Measurements from ENCODE around the gene PPP1R14B. TPM values are rescaled to one million over a fixed set of nuclear protein-coding genes. Genes with fewer than 3 reads are reported as not detected.

PPP1R14B gene
- polyA plus RNA-seq, 1 donor: 62.6 TPM

- H3K36me3 ChIP-seq (ENCODE audit: control insufficient read depth, insufficient read depth, low read length): peaks cover 94% of the 10 kb centered on the region
- no peaks in the 10 kb centered on the region for H3K9me3 ChIP-seq (ENCODE audit: control insufficient read depth, low read depth, low read length)
- no CpG with 5 or more reads among the region's 4 CpGs for WGBS (ENCODE audit: insufficient coverage, low lambda C conversion rate)
- no peaks in the 10 kb centered on the region for H3K27me3 ChIP-seq (ENCODE audit: control insufficient read depth, insufficient read depth, low read length)
- DNase-seq: no peak
- H3K4me3 ChIP-seq (ENCODE audit: low read length): no peak overlapping the region
- no peak overlapping the region for H3K27ac ChIP-seq (ENCODE audit: low read length)
- peaks cover 5% of the 10 kb centered on the region for H3K4me1 ChIP-seq (ENCODE audit: control insufficient read depth, insufficient read depth, low read length)
Observed at GRCh38 chr11:64259533-64260067, 12.9 kb upstream of the PPP1R14B start.

DNA sequence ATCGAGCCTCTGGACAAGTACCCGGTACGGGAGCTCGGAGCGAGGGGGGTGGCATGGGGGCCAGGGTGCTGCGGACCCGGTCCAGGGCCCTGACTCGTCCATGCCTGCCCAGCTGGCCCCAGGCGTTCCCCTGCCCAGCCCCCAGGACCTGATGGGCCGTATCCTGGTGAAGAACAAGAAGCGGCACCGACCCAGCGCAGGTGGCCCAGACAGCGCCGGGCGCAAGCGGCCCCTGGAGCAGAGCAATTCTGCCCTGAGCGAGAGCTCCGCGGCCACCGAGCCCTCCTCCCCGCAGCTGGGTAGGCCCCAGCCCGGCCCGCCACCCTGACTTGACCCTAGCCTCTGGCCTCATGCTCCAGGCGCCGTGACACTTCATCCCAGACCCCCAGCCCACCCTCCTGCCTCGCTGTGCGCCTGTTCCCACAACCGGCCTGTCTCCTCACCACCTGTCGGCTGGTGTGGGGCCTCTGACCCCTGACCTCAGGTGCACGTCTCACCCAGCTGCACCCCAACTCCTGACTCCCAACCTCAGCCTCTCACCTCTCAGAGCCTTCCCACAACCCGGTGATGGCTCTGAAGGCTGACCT, 12.3 kb upstream of the PPP1R14B start:
- Histone ChIP-seq H3K27me3 (ENCODE audit: control insufficient read depth, insufficient read depth, low read length) (no peaks in the 10 kb centered on the region), H3K27ac (ENCODE audit: low read length) (no peak overlapping the region), H3K4me1 (ENCODE audit: control insufficient read depth, insufficient read depth, low read length) (peaks cover 9% of the 10 kb centered on the region), H3K4me3 (ENCODE audit: low read length) (no peak overlapping the region), H3K9me3 (ENCODE audit: control insufficient read depth, low read depth, low read length) (no peaks in the 10 kb centered on the region), H3K36me3 (ENCODE audit: control insufficient read depth, insufficient read depth, low read length) (peaks cover 94% of the 10 kb centered on the region)
- no CpG with 5 or more reads among the region's 32 CpGs for WGBS (ENCODE audit: insufficient coverage, low lambda C conversion rate)
- no peak for DNase-seq

- no CpG with 5 or more reads among the region's 24 CpGs for WGBS (ENCODE audit: insufficient coverage, low lambda C conversion rate)
- no peak for DNase-seq
- peaks cover 93% of the 10 kb centered on the region for H3K36me3 ChIP-seq (ENCODE audit: control insufficient read depth, insufficient read depth, low read length)
Observed at GRCh38 chr11:64258356-64258755, 11.6 kb upstream of the PPP1R14B start.

GRCh38 chr11:64256300-64256699, 9.6 kb upstream of the PPP1R14B start:
- H3K4me3 ChIP-seq (ENCODE audit: low read length): no peak overlapping the region
- H3K27ac ChIP-seq (ENCODE audit: low read length): no peak overlapping the region
- WGBS (ENCODE audit: insufficient coverage, low lambda C conversion rate): no CpG with 5 or more reads among the region's 15 CpGs
- peaks cover 21% of the 10 kb centered on the region for H3K4me1 ChIP-seq (ENCODE audit: control insufficient read depth, insufficient read depth, low read length)
- no peaks in the 10 kb centered on the region for H3K27me3 ChIP-seq (ENCODE audit: control insufficient read depth, insufficient read depth, low read length)
- peaks cover 76% of the 10 kb centered on the region for H3K36me3 ChIP-seq (ENCODE audit: control insufficient read depth, insufficient read depth, low read length)
- DNase-seq: no peak
- no peaks in the 10 kb centered on the region for H3K9me3 ChIP-seq (ENCODE audit: control insufficient read depth, low read depth, low read length)

More at GRCh38 chr11:64258356-64258755, 11.6 kb upstream of the PPP1R14B start:
- Histone ChIP-seq H3K27ac (ENCODE audit: low read length) (no peak overlapping the region), H3K9me3 (ENCODE audit: control insufficient read depth, low read depth, low read length) (no peaks in the 10 kb centered on the region), H3K4me3 (ENCODE audit: low read length) (no peak overlapping the region), H3K4me1 (ENCODE audit: control insufficient read depth, insufficient read depth, low read length) (peaks cover 14% of the 10 kb centered on the region), H3K27me3 (ENCODE audit: control insufficient read depth, insufficient read depth, low read length) (no peaks in the 10 kb centered on the region)

GRCh38 chr11:64255135-64256128, 8.7 kb upstream of the PPP1R14B start:
- WGBS (ENCODE audit: insufficient coverage, low lambda C conversion rate): no CpG with 5 or more reads among the region's 35 CpGs
- no peaks in the 10 kb centered on the region for H3K9me3 ChIP-seq (ENCODE audit: control insufficient read depth, low read depth, low read length)
- no peak overlapping the region for H3K27ac ChIP-seq (ENCODE audit: low read length)
- H3K36me3 ChIP-seq (ENCODE audit: control insufficient read depth, insufficient read depth, low read length): peaks cover 69% of the 10 kb centered on the region
- DNase-seq: no peak
- no peaks in the 10 kb centered on the region for H3K27me3 ChIP-seq (ENCODE audit: control insufficient read depth, insufficient read depth, low read length)
- no peak overlapping the region for H3K4me3 ChIP-seq (ENCODE audit: low read length)
- H3K4me1 ChIP-seq (ENCODE audit: control insufficient read depth, insufficient read depth, low read length): peaks cover 28% of the 10 kb centered on the region

DNA sequence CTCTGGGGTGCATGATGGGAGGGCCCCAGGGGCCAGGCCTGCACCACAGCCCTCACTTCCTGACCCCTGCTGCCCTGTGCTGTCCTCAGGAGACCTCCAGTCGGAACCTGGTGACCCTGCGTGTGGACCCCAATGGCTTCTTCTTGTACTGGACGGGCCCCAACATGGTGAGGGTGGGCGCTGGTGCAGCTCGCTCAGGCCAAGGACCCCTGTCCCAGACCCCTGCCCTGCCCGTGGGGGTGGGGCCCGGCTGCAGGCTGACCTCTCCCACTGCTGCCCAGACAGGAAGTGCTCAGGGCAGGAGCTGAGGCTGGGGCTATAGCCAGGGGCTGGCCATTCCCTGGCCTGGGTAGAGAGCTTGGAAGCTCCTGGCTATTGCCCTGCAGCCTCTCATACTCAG, 7.6 kb upstream of the PPP1R14B start:
- Histone ChIP-seq H3K4me1 (ENCODE audit: control insufficient read depth, insufficient read depth, low read length) (peaks cover 35% of the 10 kb centered on the region), H3K4me3 (ENCODE audit: low read length) (no peak overlapping the region), H3K36me3 (ENCODE audit: control insufficient read depth, insufficient read depth, low read length) (peaks cover 58% of the 10 kb centered on the region), H3K27ac (ENCODE audit: low read length) (no peak overlapping the region), H3K27me3 (ENCODE audit: control insufficient read depth, insufficient read depth, low read length) (no peaks in the 10 kb centered on the region), H3K9me3 (ENCODE audit: control insufficient read depth, low read depth, low read length) (no peaks in the 10 kb centered on the region)
- DNase-seq: no peak
- no CpG with 5 or more reads among the region's 7 CpGs for WGBS (ENCODE audit: insufficient coverage, low lambda C conversion rate)

- peaks cover 41% of the 10 kb centered on the region for H3K4me1 ChIP-seq (ENCODE audit: control insufficient read depth, insufficient read depth, low read length)
- H3K9me3 ChIP-seq (ENCODE audit: control insufficient read depth, low read depth, low read length): no peaks in the 10 kb centered on the region
- no peaks in the 10 kb centered on the region for H3K27me3 ChIP-seq (ENCODE audit: control insufficient read depth, insufficient read depth, low read length)
- no CpG with 5 or more reads among the region's 5 CpGs for WGBS (ENCODE audit: insufficient coverage, low lambda C conversion rate)
- H3K4me3 ChIP-seq (ENCODE audit: low read length): peak overlapping the region; percentile 90
- H3K27ac ChIP-seq (ENCODE audit: low read length): no peak overlapping the region
- H3K36me3 ChIP-seq (ENCODE audit: control insufficient read depth, insufficient read depth, low read length): peaks cover 50% of the 10 kb centered on the region
- no peak for DNase-seq
Observed at GRCh38 chr11:64253481-64253880, 6.7 kb upstream of the PPP1R14B start.

DNA sequence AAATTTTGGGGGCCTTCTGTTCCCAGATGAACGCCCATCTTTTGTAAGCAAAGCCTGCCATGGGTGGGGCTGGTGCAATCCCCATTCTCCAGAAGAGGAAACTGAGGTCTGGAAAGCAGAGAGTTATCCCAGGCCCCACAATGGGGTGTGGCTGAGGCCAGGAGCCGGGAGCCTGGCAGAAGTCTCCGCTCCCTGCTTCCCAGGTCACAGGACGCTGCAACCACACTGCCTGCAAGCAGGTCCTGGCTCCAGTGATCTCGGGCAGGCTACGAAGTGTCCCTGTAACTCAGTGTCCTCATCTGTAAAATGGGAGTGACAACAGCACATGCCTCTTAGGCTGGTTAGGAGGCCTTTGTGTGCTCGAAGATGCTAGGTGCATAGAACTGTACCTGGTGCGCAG, 6.3 kb upstream of the PPP1R14B start:
- H3K27me3 ChIP-seq (ENCODE audit: control insufficient read depth, insufficient read depth, low read length): no peaks in the 10 kb centered on the region
- H3K4me1 ChIP-seq (ENCODE audit: control insufficient read depth, insufficient read depth, low read length): peaks cover 45% of the 10 kb centered on the region
- H3K4me3 ChIP-seq (ENCODE audit: low read length): peak overlapping the region; percentile 90
- no peaks in the 10 kb centered on the region for H3K9me3 ChIP-seq (ENCODE audit: control insufficient read depth, low read depth, low read length)
- WGBS (ENCODE audit: insufficient coverage, low lambda C conversion rate): no CpG with 5 or more reads among the region's 8 CpGs
- H3K27ac ChIP-seq (ENCODE audit: low read length): peak overlapping the region; percentile 90
- H3K36me3 ChIP-seq (ENCODE audit: control insufficient read depth, insufficient read depth, low read length): peaks cover 46% of the 10 kb centered on the region
- no peak for DNase-seq

DNA sequence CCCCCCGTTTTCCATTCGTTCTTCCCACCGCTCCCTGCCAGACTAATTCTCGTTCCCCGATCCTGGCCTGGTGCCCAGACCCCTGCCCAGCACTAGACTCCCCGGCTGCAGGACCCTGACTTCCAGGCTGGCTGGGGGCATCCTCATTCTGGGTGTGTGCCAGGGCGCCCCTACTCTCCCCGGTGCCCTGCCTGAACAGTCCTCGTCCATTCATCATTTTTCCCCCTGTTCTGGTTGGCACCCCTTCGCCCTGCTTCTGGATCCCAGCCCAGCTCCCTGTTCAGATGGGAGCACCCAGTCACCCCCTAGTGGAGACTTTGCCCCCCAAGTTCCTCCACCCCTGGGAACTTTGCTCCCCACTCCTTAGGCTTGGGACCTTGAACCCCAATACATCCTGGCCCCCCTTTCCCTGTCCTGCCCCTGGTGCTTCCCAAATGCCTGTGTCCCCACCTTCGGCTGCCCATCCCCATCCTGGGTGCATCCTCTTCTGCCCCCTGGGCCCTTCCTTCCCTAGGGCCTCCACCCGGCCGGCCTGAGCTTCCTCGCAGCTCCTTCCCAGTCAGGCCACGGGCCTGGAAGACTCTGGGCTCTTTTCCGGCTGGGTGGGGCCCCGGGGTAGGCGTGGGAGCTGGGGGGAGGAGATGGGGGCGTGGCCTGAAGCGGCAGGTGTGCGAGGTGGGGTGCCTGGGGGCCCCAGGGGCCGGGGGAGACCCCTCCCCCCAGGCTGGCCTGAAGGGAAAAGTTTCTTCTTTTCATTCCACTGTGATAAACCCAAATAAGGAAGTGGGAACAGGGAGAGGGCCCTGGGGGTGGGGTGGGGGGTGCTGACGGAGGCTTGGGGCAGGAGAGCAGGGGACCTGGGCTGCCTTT, 5.5 kb upstream of the PPP1R14B start:
- DNase-seq: peak; percentile 74 to 92
- 0% methylated on average over 5 of the region's 23 CpGs for WGBS (ENCODE audit: insufficient coverage, low lambda C conversion rate)

GRCh38 chr11:64251753-64252002, 4.9 kb upstream of the PPP1R14B start:
- Histone ChIP-seq H3K27me3 (ENCODE audit: control insufficient read depth, insufficient read depth, low read length) (no peaks in the 10 kb centered on the region), H3K4me3 (ENCODE audit: low read length) (peak overlapping the region; percentile 90), H3K36me3 (ENCODE audit: control insufficient read depth, insufficient read depth, low read length) (peaks cover 36% of the 10 kb centered on the region), H3K27ac (ENCODE audit: low read length) (peak overlapping the region; percentile 90), H3K9me3 (ENCODE audit: control insufficient read depth, low read depth, low read length) (no peaks in the 10 kb centered on the region), H3K4me1 (ENCODE audit: control insufficient read depth, insufficient read depth, low read length) (peaks cover 52% of the 10 kb centered on the region)
- DNase-seq: peak in 1 of 2 donors; percentile 62
- WGBS (ENCODE audit: insufficient coverage, low lambda C conversion rate): no CpG with 5 or more reads among the region's 18 CpGs

More for the DNA sequence above, 5.5 kb upstream of the PPP1R14B start:
- Histone ChIP-seq H3K27ac (ENCODE audit: low read length) (peak overlapping the region; percentile 90), H3K4me1 (ENCODE audit: control insufficient read depth, insufficient read depth, low read length) (peaks cover 52% of the 10 kb centered on the region), H3K9me3 (ENCODE audit: control insufficient read depth, low read depth, low read length) (no peaks in the 10 kb centered on the region), H3K36me3 (ENCODE audit: control insufficient read depth, insufficient read depth, low read length) (peaks cover 40% of the 10 kb centered on the region), H3K27me3 (ENCODE audit: control insufficient read depth, insufficient read depth, low read length) (no peaks in the 10 kb centered on the region), H3K4me3 (ENCODE audit: low read length) (peak overlapping the region; percentile 90)

Measured in large intestine (tissue), 3 donors.